ENCODE data around the gene PTPN7.
A peak's percentile ranks its signal among the peaks of the same experiment; 100 is the strongest.

The PTPN7 gene

GRCh38 chr1:202154766-202155477 is 5.5 kb downstream of the PTPN7 start:
- no peaks in the 10 kb centered on the region for H4K20me1 ChIP-seq (ENCODE audit: insufficient read depth, low read length)
- no peaks in the 10 kb centered on the region for H3K79me2 ChIP-seq (ENCODE audit: insufficient read depth, low read length)
- peaks cover 81% of the 10 kb centered on the region for H3K36me3 ChIP-seq (ENCODE audit: insufficient read depth, low read length)
- TF ChIP-seq EZH2 (IDR thresholded peaks at IDR 0.05; ENCODE audit: borderline replicate concordance, low read length) (no peak), CTCF (IDR thresholded peaks at IDR 0.05; ENCODE audit: low read length) (peak; percentile 90)
- H3K4me1 ChIP-seq (ENCODE audit: insufficient read depth, low read length, severe bottlenecking): peaks cover 40% of the 10 kb centered on the region
- no peaks in the 10 kb centered on the region for H3F3A ChIP-seq (ENCODE audit: insufficient read depth, low read length)
- H3K27me3 ChIP-seq (ENCODE audit: insufficient read depth, low read length): no peaks in the 10 kb centered on the region
- no peak overlapping the region for H3K4me3 ChIP-seq (ENCODE audit: low read depth, low read length, poor library complexity, severe bottlenecking)
- H3K9ac ChIP-seq (ENCODE audit: low read length): no peak overlapping the region; the same call in 1 of the 2 replicates
- peak overlapping the region; percentile 6; the same call in 1 of the 2 replicates for H3K4me2 ChIP-seq (ENCODE audit: low read length)
- H3K27ac ChIP-seq (ENCODE audit: low read depth, low read length, poor library complexity, severe bottlenecking): peak overlapping the region; percentile 47
- no peaks in the 10 kb centered on the region for H3K9me3 ChIP-seq (ENCODE audit: low read length)
- no peaks in the 10 kb centered on the region for H3K9me2 ChIP-seq (ENCODE audit: low read depth, low read length)
- no peak overlapping the region for H2AFZ ChIP-seq (ENCODE audit: low read length)

GRCh38 chr1:202154148-202154765 is 6.1 kb downstream of the PTPN7 start:
- peaks cover 87% of the 10 kb centered on the region for H3K36me3 ChIP-seq (ENCODE audit: insufficient read depth, low read length)
- H3K79me2 ChIP-seq (ENCODE audit: insufficient read depth, low read length): no peaks in the 10 kb centered on the region
- no peaks in the 10 kb centered on the region for H3K9me2 ChIP-seq (ENCODE audit: low read depth, low read length)
- no peaks in the 10 kb centered on the region for H3K27me3 ChIP-seq (ENCODE audit: insufficient read depth, low read length)
- H3K9ac ChIP-seq (ENCODE audit: low read length): no peak overlapping the region; the same call in 1 of the 2 replicates
- peaks cover 34% of the 10 kb centered on the region for H3K4me1 ChIP-seq (ENCODE audit: insufficient read depth, low read length, severe bottlenecking)
- TF ChIP-seq CTCF (IDR thresholded peaks at IDR 0.05; ENCODE audit: low read length) (no peak), EZH2 (IDR thresholded peaks at IDR 0.05; ENCODE audit: borderline replicate concordance, low read length) (no peak)
- no peaks in the 10 kb centered on the region for H3F3A ChIP-seq (ENCODE audit: insufficient read depth, low read length)
- H2AFZ ChIP-seq (ENCODE audit: low read length): no peak overlapping the region
- no peak overlapping the region for H3K27ac ChIP-seq (ENCODE audit: low read depth, low read length, poor library complexity, severe bottlenecking)
- no peak overlapping the region for H3K4me2 ChIP-seq (ENCODE audit: low read length)
- no peaks in the 10 kb centered on the region for H3K9me3 ChIP-seq (ENCODE audit: low read length)
- no peaks in the 10 kb centered on the region for H4K20me1 ChIP-seq (ENCODE audit: insufficient read depth, low read length)
- no peak overlapping the region for H3K4me3 ChIP-seq (ENCODE audit: low read depth, low read length, poor library complexity, severe bottlenecking)

- Histone ChIP-seq H3K27me3 (ENCODE audit: insufficient read depth, low read length) (no peaks in the 10 kb centered on the region), H3K9ac (ENCODE audit: low read length) (no peak overlapping the region), H3K4me1 (ENCODE audit: insufficient read depth, low read length, severe bottlenecking) (peaks cover 24% of the 10 kb centered on the region), H3K27ac (ENCODE audit: low read depth, low read length, poor library complexity, severe bottlenecking) (no peak overlapping the region), H3F3A (ENCODE audit: insufficient read depth, low read length) (no peaks in the 10 kb centered on the region), H3K9me2 (ENCODE audit: low read depth, low read length) (no peaks in the 10 kb centered on the region), H4K20me1 (ENCODE audit: insufficient read depth, low read length) (no peaks in the 10 kb centered on the region), H3K79me2 (ENCODE audit: insufficient read depth, low read length) (no peaks in the 10 kb centered on the region), H2AFZ (ENCODE audit: low read length) (no peak overlapping the region), H3K36me3 (ENCODE audit: insufficient read depth, low read length) (peaks cover 95% of the 10 kb centered on the region), H3K4me3 (ENCODE audit: low read depth, low read length, poor library complexity, severe bottlenecking) (no peak overlapping the region), H3K4me2 (ENCODE audit: low read length) (no peak overlapping the region), H3K9me3 (ENCODE audit: low read length) (no peaks in the 10 kb centered on the region)
- TF ChIP-seq CTCF (IDR thresholded peaks at IDR 0.05; ENCODE audit: low read length) (no peak), EZH2 (IDR thresholded peaks at IDR 0.05; ENCODE audit: borderline replicate concordance, low read length) (no peak)
Observed at GRCh38 chr1:202153284-202153683, 7.1 kb downstream of the PTPN7 start.
